DMS153 treated with DMSO at 0.1 percent for 48 hours (cell line): ENCODE data around the gene CD3D.

Source experiments
- DNase-seq: peaks from one replicate; lab custom pipeline; 2025; ENCODE audit not compliant: unreplicated experiment; lab: John Stamatoyannopoulos, UW

Gene CD3D

GRCh38 chr11:118342503-118343161 lies at the start of gene CD3D:
Gene CD3D (minus strand): TSS chr11:118342705. CDS start chr11:118342607, 98 bp downstream.
- no peak for DNase-seq

- no peak for DNase-seq
Measured at GRCh38 chr11:118383657-118384056, 41.2 kb upstream of the CD3D start.

GRCh38 chr11:118382954-118383353 lies 40.4 kb upstream of the CD3D start:
- DNase-seq, result no peak

- no peak for DNase-seq
Measured at GRCh38 chr11:118380571-118380970, 38.1 kb upstream of the CD3D start.

GRCh38 chr11:118379497-118379896 lies 37.0 kb upstream of the CD3D start:
- no peak for DNase-seq

GRCh38 chr11:118375978-118376377 lies 33.5 kb upstream of the CD3D start:
- DNase-seq, result no peak

- no peak for DNase-seq
Measured at GRCh38 chr11:118374729-118375128, 32.2 kb upstream of the CD3D start.

GRCh38 chr11:118373871-118374270 lies 31.4 kb upstream of the CD3D start:
- no peak for DNase-seq

- no peak for DNase-seq
Measured at GRCh38 chr11:118373263-118373662, 30.8 kb upstream of the CD3D start.

GRCh38 chr11:118370774-118371173 lies 28.3 kb upstream of the CD3D start:
- no peak for DNase-seq

GRCh38 chr11:118366287-118366686 lies 23.8 kb upstream of the CD3D start:
- DNase-seq, result no peak

GRCh38 chr11:118364956-118365615 lies 22.6 kb upstream of the CD3D start:
- DNase-seq, result no peak

GRCh38 chr11:118359295-118359958 lies 16.9 kb upstream of the CD3D start, which contains the start of gene UBE4A:
Gene UBE4A (plus strand): TSS chr11:118359600. CDS start chr11:118365081, 5,481 bp downstream.
- DNase-seq, result peak; percentile 84

GRCh38 chr11:118358071-118358470 lies 15.6 kb upstream of the CD3D start:
- no peak for DNase-seq

GRCh38 chr11:118353084-118353710 lies 10.7 kb upstream of the CD3D start:
- no peak for DNase-seq

- DNase-seq, result no peak
Measured at GRCh38 chr11:118349475-118349874, 7.0 kb upstream of the CD3D start.

GRCh38 chr11:118343981-118344515 lies 1.5 kb upstream of the CD3D start, which contains the start of gene CD3G:
Gene CD3G (plus strand): TSS chr11:118344344. CDS start chr11:118344424, 80 bp downstream.
- DNase-seq, result no peak

GRCh38 chr11:118343248-118343647 lies 743 bp upstream of the CD3D start:
- no peak for DNase-seq

- DNase-seq, result no peak
Measured at GRCh38 chr11:118341815-118342489, 553 bp downstream of the CD3D start.

GRCh38 chr11:118341261-118341660 lies 1.2 kb downstream of the CD3D start:
- DNase-seq, result no peak

- no peak for DNase-seq
Measured at GRCh38 chr11:118340449-118340848, 2.1 kb downstream of the CD3D start.
